NCI-H2171 (cell line): ENCODE results near the gene NR1I2.

Experiments
- DNase-seq: peaks from one replicate; lab custom pipeline; 2025; lab: John Stamatoyannopoulos, UW

The NR1I2 gene

DNA sequence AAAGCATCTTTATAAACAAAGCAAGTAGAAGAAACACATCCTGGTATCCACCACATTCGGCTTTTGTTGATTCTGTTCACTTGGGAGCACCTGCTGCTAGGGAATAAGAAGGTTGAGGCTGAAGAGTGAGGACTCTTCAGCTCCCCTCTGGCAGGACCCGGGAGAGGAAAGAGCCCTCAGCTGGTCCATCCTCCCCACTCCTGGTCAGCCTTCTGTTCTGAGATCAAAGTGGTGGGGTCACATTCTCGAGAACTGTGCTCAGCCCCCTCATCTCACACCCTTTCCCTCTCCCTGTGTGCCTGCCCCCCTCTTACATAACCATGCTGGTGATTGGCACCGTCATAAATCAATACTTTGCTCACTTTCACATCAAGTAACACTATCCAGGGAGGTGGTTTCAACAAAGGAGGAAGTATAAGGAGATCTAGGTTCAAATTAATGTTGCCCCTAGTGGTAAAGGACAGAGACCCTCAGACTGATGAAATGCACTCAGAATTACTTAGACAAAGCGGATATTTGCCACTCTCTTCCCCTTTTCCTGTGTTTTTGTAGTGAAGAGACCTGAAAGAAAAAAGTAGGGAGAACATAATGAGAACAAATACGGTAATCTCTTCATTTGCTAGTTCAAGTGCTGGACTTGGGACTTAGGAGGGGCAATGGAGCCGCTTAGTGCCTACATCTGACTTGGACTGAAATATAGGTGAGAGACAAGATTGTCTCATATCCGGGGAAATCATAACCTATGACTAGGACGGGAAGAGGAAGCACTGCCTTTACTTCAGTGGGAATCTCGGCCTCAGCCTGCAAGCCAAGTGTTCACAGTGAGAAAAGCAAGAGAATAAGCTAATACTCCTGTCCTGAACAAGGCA lies at the start of gene NR1I2:
TSS of gene NR1I2 (plus strand) at position 772 of the 869 bp plus-strand sequence.
- DNase-seq, result no peak

DNA sequence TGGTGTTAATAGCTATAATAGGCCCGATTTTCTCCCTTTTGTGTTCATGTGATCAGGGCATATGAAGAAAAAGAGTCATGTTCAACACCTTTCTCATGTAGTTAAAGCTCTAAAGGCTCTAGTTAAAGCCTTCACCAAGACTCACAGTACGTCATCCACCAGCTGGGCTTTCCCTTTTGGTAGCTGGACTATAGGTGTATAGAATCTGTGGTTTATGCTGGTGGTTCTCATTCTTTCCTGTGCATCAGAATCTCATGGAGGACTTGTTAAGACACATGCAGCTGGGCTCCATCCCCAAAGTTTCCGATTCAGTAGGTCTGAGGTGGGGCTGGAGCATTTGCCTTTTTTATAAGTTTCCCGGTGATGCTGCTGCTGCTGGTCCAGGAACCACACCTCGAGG lies 48.1 kb upstream of the NR1I2 start:
- DNase-seq, result no peak

DNA sequence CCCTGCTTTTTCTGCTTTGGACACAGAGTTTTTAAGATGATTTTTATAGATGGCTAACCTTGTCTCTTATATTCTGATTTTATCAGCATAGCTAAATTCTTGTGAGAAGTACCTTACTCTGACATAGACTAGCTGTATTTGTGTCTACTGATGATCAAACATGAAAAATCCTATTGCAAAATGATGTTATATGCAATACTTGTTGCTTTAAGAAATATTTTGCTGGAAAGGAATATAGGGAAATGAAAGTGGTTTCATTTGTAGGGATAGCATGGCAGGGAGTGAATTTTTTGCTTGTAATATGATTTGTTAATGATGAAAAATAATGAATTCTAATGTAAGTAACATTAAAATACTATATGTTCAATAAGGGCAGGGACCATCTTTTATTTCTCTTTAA lies 43.2 kb upstream of the NR1I2 start:
- DNase-seq, result no peak

DNA sequence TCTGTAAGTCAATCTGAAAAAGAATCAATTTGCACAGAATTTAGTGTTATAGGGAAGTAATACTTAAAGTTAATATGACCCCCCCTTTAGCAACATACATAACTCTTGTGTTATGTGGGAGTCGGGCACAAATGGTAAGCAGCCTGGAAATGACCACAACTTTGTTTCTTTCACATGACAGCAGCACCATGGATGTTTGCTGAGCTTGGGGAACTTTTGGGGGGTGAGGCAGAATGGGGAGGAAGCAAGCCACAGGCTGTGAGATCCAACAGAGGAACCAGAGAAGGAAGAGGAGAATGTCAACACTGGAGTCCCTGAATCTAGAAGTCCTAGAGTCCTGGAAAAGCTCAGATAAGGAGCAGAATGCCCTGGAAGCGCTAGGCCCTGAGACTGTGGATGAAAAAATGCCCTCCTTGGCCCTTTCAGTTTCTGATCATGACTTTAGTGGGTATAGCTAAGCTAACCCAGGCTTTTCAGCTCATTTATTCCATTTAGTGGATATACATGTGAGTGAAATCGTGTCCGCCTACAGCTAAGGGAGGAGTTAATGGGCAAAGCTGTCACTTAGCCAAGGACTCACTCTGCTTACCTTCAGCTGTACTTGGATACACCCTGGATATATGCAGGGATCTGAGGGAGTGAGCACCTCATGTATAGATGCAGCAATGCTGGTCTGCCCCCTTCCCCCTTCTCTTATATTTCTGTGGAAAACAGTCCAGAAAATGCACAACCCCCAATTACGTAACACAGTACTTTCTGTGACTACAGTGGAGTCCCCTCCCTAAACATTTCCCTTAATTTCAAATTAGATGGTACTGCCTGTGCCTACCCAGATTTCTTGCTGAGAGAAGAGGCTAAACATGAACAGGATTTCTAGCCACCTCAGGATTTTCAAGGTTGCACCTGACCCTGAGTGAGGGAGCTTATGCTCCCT lies 40.0 kb upstream of the NR1I2 start:
- DNase-seq, result no peak

DNA sequence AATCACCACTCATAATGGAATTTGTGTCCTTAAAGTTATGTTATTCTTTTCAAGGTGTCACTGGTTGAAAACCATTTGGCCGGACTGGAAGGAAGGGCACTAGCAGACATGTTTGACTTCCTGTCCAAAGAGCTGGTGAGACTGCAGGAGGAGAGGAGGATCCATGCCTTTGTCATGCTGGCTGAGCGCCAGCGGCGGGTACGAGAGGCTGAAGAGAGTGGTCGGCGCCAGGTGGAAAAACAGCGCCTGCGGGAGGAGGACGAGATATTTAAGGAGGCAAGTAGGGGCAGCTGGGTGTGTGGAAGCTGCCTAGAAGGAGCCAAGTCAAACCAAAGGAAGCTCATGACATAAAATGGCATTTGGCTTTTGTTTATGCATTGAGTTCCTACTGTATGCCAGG lies 38.0 kb upstream of the NR1I2 start:
- DNase-seq, result no peak

DNA sequence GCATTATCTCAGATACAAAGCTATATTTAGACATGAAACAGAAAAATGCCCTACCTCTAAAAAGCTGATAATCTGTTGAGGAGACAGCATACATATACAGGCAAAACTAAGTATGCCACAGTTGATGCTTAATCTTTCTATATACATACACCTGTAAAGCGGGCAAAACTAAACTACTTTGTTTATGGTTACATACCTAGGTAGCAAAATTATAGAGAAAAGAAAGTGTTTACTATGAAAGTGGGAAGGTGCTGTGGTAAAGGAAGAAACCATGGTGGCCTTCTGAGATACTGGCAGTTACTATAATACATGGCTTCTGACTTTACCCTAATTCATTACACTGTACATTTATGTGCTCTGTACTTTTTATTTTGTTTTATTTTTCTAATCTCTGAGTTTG lies 36.0 kb upstream of the NR1I2 start:
- no peak for DNase-seq

DNA sequence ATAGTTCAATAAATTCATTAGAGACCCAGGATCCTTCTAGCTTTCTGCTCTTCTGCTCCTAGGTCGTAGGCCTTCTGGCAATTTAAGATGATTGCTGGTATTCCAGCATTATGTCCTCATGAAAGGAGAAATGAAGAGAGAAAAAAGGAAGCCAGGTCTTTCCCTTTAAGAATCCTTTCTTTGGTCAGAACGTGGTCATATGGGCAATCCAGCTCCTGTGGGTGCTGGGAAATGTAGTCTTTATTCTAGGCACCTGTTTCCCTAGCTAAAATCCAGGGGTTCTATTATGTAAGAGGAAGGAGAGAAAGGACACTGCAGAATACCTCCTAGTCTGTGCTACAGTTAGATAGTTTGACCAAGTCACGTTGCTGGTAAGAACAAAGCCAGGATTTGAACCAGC lies 35.5 kb upstream of the NR1I2 start:
- no peak for DNase-seq

DNA sequence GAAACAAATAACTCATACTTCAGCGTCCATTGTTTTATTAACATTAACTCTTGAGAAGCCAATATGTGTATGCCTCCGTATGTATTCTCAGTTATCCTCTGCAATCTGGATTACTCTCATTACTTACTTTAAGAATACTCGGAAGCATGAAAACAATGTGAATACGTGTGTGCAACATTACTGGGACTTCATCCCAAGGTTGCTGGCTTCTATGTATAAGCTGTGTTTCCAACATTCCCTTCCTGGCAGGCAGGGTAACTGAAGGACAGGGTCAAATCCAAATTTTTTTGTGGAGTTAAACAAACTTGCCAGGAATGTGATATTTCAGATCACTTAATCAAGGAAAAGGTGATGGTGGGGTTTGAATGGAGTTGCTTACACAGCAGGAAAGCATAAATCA lies 34.5 kb upstream of the NR1I2 start:
- no peak for DNase-seq

DNA sequence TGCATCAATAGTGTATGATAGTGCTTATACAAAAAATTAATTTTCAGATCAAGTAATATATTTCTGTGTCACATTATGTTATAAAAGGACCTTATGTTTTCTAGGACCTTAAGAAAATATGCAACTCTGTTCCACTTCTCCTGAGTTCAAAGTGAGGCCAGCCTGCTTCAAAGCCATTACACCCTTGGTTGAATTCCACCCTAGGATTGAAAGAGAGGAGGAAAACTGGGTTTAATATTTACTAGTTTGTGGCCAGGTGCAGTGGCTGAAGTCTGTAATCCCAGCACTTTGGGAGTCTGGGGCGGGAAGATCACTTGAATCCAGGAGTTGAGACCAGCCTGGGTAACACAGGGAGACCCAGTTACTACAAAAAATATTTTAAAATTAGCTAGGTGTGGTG lies 32.9 kb upstream of the NR1I2 start:
- DNase-seq, result no peak

DNA sequence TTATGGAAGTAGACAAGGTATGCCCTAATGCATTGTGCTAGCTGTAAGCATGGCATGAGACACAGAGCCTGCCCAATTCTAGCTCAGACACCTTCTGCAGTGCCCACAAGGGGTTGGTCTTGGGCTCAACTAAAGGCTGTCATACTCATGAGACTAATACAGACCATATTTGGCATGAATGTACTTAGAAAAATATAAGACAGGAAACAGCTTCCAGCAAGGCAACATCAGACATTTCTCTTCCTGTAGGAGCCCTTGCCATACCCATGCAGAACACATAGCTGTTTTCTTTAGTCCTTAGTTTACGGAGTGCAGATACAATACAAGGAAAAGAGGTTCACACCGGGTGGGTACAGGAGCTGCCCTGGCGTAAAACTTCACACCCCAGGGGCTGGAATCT lies 30.5 kb upstream of the NR1I2 start:
- no peak for DNase-seq

DNA sequence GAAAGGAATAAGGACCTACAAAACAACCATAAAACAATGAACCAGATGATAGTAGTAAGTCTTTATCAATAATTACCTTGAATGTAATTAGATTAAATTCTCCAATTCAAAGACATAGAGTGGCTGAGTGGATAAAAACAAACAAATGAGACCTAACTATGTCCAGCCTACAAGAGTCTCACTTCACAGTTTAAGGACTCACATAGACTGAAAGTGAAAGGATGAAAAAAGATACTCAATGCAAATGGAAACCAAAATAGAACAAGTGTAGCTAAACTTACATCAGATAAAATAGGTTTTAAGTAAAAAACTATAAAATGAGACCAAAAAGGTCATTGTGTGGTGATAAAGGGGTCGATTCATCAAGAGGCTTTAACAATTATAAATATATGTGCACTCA lies 21.9 kb upstream of the NR1I2 start:
- no peak for DNase-seq

DNA sequence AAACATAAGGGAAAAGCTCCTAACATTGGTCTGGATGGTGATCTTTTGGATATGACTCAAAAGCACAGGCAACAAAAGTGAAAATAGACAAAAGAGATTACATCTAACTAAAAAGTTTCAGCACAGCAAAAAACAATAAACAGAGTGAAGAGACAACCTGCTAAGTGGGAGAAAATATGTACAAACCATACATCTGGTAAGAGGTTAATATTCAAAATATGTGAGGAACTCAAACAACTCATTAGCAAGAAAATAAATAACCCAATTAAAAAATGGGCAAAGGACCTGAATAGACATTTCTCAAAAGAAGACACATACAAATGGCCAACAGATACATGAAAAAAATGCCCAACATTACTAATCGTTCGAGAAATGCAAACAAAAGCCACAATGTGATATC lies 19.0 kb upstream of the NR1I2 start:
- DNase-seq, result no peak

DNA sequence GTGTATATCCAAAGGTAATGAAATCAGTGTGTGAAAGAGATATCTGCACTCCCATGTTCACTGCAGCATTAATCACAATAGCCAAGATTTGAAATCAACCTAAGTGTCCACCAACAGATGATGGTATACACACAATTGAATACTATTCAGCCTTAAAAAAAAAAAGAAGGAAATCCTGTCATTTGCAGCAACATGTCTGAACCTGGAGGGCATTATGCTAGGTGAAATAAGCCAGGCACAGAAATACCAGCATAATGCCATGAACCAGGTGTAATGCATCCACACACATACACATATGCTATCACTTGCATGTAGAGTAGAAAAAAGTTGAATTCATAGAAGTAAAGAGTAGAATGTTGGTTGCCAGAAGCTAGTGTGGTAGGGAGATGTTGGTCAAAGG lies 18.4 kb upstream of the NR1I2 start:
- DNase-seq, result no peak

DNA sequence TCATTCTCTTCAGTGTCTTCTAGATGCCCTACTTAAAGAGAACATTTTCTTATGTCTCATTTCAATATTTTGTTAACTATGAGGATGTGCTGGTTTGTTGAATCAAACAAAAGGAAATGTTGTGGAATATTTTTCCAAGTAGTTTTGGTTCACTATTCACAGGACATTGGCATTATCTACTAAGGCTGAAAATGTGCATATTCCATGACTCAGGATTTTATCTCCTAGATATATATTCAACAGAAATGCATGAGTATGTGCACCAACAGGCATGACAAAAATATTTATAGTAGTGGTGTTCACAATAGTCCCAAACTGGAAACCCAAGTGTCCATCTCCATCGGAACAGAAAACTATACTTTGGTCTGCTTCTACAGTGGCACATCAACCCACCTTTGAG lies 16.7 kb upstream of the NR1I2 start:
- DNase-seq, result no peak

DNA sequence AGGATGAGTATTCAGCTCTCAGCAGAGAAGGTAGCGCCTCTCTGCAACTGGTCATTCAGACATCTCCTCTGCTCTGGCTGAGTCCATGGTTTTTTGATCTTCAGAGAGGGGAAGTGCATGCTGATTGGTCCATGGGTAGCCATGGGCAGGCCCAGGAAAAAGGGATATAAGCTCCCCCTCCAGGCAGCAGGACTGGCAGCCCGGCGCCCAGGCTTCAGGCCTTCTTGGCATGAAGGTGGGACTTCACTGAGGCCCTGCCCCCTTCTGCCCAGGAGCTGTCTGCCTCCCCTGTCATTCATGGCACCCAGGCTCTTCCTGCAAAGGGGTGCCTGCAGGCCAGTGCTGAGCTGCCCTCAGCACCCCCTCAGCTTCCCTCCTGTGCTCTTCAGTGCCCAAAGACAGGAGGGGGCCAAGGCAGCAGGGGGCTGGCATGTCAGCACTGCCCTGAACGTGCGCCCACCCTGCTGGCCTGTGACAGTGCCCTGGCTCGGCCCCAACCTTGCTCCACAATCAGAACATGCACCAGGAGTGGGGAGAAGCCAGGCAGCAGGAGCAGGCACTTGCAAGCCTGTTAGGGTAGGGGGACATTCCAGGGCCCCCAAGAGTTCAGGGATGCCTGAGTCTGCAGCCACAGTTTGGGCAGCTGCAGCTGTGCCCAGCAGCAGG lies 13.8 kb upstream of the NR1I2 start:
- no peak for DNase-seq

DNA sequence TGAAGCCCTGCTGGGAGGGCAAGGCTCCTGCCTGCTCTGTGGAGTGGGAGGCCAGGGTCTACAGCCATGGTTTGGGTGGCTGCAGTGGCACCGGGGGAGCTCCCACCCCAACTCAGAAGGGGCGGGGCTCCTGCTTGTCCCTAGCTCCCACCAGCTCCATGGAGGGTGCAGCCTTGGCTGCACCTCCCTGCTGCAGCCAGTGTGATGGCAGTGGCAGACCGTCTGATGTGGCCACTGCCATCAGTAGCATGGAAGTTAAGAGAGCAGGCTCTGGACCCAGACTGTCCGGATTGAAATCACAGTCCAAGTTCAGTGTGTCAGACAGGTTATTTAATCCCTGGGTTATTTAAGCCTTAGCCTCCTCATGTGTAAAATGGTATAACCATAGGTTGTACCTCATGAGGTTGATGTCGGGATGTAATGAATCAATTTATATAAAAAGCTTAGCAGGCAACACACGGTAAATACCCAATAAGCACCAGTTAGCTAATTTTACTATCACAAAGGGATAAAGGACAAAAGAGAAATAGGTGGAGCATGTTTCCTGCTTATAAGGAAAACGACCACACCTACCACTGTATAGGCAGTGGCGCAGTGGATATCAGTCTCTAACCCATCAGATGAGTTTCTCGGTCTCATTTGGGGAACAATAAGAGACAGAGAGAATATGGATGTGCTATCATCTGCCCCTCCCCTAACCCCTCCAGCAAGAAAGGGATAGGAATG lies 13.1 kb upstream of the NR1I2 start:
- no peak for DNase-seq

DNA sequence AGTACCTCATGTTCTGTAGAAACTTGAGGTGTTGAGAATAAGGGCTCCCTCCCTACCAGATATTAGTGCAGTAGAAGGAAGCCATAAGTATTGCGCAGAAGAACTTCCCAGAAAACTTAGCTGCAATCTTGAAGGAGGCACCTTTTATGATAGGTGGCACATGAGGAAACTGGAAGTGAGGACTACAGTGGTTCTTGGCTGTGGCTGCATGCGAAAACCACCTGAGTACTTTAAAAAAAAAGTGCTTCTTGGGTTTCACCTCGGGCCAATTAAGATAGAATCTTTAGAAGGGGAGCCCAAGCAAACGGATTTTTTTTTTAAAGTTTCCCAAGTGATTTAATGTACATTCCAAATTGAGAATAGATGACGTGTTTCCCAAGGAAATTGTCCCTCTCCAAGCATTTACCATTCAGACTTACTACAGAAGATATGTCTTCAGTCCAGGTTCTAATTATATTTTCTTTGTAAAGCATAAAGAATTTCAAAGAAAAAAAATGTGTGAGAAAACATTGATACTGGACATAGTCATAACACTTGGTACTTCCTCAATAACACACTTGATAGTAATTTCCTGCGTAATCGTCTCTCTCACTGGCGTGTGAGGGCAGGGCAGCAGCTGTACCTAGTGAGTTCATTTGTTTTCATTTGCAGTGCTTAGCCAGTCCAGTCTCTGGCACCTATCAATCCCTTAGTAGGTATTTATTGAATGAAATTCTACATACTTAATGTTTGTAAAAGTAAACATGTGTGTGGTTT lies 12.3 kb upstream of the NR1I2 start:
- DNase-seq, result no peak

DNA sequence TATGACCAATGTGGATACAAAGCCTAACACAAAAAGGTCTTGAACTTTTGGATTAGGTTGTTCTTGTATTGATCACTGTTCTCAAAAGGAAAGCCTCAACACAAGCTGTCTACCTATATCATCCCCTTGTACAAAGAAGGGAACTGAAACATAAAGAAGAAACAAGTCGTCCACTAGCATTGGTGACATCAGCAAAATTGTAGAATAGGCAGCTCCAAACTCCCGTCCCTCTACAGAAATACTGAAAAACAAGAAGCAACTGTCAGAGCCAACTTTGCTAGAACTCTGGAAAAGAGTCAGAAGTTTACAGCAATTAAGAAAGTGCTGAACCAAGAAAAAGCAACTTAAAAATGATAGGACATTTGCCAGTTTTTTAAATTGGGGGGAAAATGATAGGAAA lies 7.5 kb upstream of the NR1I2 start:
- DNase-seq, result no peak

DNA sequence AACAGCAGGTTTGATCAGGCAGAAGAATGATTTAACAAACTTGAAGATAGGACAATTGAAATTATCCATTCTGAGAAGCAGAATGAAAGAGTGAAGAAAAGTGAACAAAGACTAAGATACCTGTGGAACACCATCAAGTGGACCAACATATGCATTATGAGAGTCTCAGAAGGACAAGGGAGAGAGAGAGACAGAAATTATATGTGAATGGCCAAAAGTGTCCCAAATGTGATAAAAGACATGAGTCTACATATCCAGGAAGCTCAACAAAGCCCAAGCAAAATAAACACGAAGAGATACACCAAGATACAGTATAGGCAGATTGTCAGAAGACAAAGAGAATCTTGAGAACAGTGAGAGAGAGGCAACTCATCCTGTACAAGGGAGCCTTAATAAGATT lies 5.6 kb upstream of the NR1I2 start:
- DNase-seq, result no peak

DNA sequence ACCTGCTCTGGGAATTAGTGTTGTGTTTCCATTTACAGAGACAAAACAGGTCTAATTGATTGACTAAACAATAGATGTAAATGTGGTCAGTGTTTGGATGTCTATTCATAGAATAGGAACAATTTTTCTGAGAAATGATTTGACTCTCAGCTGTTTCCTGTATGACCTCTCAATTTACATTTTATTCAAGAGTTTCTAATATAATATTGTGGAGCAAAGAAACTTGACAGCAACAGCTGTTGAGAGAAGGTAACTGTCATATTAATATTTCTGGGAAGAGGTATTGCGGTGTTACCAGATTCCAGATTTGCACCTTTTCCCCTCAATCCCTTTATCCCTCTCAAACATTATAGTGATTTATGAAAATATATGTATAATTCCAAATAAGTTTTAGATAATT lies 3.7 kb upstream of the NR1I2 start:
- DNase-seq, result no peak

DNA sequence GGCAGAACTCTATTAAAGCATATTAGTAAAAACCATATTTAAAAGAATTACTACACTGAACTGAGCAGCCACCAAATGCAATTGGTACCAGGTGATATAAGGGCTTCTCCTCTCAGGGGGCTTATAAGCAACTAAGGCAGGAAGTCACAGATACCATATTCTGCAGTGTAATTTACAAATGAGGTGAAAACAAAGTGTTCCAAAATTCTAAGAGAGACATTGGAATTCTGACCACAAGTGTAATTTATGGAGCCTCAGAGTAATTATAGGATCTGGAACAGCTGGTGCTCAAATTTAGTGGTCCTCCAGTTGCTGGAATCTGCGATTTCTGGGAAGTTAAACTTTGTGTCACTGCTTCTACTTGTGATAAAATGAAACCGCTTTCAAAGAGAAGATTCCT lies 3.1 kb upstream of the NR1I2 start:
- DNase-seq, result no peak
